PC-3 (cell line): ENCODE data around the gene KDM4F. TPM values are rescaled to one million over a fixed set of nuclear protein-coding genes. Genes with fewer than 3 reads are reported as not detected.
"Not testable (repeated sequence)": the region's sequence is repeated elsewhere in the genome, so short reads cannot be mapped to it uniquely, and the experiment has no call there.

ENCODE experiments used
- ATAC-seq: fragments of 200-7000 bp; cut with Tn5 transposase; 2 replicates; pipeline ENCODE4 v1.9.1; 2020; ENCODE audit warnings: mild to moderate bottlenecking, moderate library complexity
- BruUV-seq: library from RNA; stranded (reverse); fragments of 400-500 nt; replicated peaks from 2 replicates; lab custom pipeline; 2021; lab: Mats Ljungman, UMichigan
- CTCF ChIA-PET: fragments of 300-600 bp; sonication (Branson Sonifier 250); formaldehyde crosslinking; loops from one replicate; lab custom pipeline; 2022; ENCODE audit warnings: antibody characterized with exemption; lab: Charles Lee
- POLR2A ChIA-PET: fragments of 300-600 bp; sonication (Branson Sonifier 250); formaldehyde crosslinking; loops from one replicate; lab custom pipeline; 2022; ENCODE audit warnings: antibody characterized with exemption; ENCODE audit not compliant: unreplicated experiment; lab: Charles Lee
- DNase-seq: peaks from one replicate; pipeline ENCODE4 v3.0.0-alpha.2; 2015
- H2AFZ ChIP-seq: fragments of 300-600 bp; sonication (generic); 2 replicates; pipeline ENCODE4 v1.6.0; 2016; ENCODE audit warnings: antibody characterized with exemption, low read length
- H3F3A ChIP-seq: fragments of 300-600 bp; sonication (generic); one replicate; pipeline ENCODE4 v1.6.0; 2017; ENCODE audit warnings: antibody characterized with exemption, low read length, control low read depth, mild to moderate bottlenecking; ENCODE audit not compliant: unreplicated experiment
- H3K27ac ChIP-seq: fragments of 300-600 bp; sonication (generic); 2 replicates; pipeline ENCODE4 v1.5.1; 2016; ENCODE audit warnings: mild to moderate bottlenecking, low read length
- H3K27me3 ChIP-seq: fragments of 300-600 bp; sonication (generic); 2 replicates; pipeline ENCODE4 v1.6.1; 2016; ENCODE audit warnings: low read length, mixed read lengths
- H3K36me3 ChIP-seq: fragments of 300-600 bp; sonication (generic); 2 replicates; pipeline ENCODE4 v1.6.1; 2016; ENCODE audit warnings: low read depth, mixed run types, low read length, mixed read lengths
- H3K4me1 ChIP-seq: fragments of 300-600 bp; sonication (generic); 2 replicates; pipeline ENCODE4 v1.5.1; 2016; ENCODE audit warnings: low read length; ENCODE audit not compliant: insufficient read depth
- H3K4me2 ChIP-seq: fragments of 300-600 bp; sonication (generic); 2 replicates; pipeline ENCODE4 v1.6.0; 2016; ENCODE audit warnings: low read length
- H3K4me3 ChIP-seq: fragments of 300-600 bp; sonication (generic); 2 replicates; pipeline ENCODE4 v1.5.1; 2016; ENCODE audit warnings: mild to moderate bottlenecking, low read length, mixed read lengths
- H3K79me2 ChIP-seq: fragments of 300-600 bp; sonication (generic); 2 replicates; pipeline ENCODE4 v1.6.1; 2017; ENCODE audit warnings: low read length, mixed read lengths
- H3K9ac ChIP-seq: fragments of 300-600 bp; sonication (generic); 2 replicates; pipeline ENCODE4 v1.6.0; 2016; ENCODE audit warnings: mild to moderate bottlenecking, low read length
- H3K9me2 ChIP-seq: fragments of 300-600 bp; sonication (generic); replicated peaks from 2 replicates; pipeline ENCODE4 v1.6.1; 2016; ENCODE audit warnings: mixed run types, low read length, mixed read lengths
- H3K9me3 ChIP-seq: fragments of 300-600 bp; sonication (generic); 2 replicates; pipeline ENCODE4 v1.6.1; 2016; ENCODE audit warnings: low read length, mixed read lengths
- H4K20me1 ChIP-seq: fragments of 300-600 bp; sonication (generic); 2 replicates; pipeline ENCODE4 v1.6.1; 2016; ENCODE audit warnings: low read length, mixed read lengths
- EZH2 ChIP-seq: fragments of 300-600 bp; sonication (generic); IDR thresholded peaks from one replicate; pipeline ENCODE4 v1.6.1; 2017; ENCODE audit warnings: antibody characterized with exemption, mild to moderate bottlenecking, low read length; ENCODE audit not compliant: unreplicated experiment
- EZH2phosphoT487 ChIP-seq: fragments of 300-600 bp; sonication (generic); IDR thresholded peaks from 2 replicates; pipeline ENCODE4 v1.6.1; 2018; ENCODE audit warnings: mild to moderate bottlenecking, antibody characterized with exemption, low read length, borderline replicate concordance
- intact Hi-C: fragments of 100-400 bp; cut with micrococcal nuclease; formaldehyde crosslinking; loops from 2 replicates; pipeline ENCODE4 v1.9.0; 2023
- total RNA-seq: library from RNA; depleted of rRNA; stranded (reverse); fragments of >200 nt; gene quantifications from 2 replicates; pipeline ENCODE4 v1.2.3, GENCODE V29; 2014
- TF ChIP-seq, protein P1 (sequence below): fragments of 300-600 bp; sonication (generic); conservative IDR thresholded peaks from 2 replicates; pipeline ENCODE4 v1.5.1; 2017; ENCODE audit warnings: antibody characterized with exemption, low read depth, mild to moderate bottlenecking, low read length

Gene KDM4F
- total RNA-seq, 1 experiment from 2014 or later: not detected

DNA sequence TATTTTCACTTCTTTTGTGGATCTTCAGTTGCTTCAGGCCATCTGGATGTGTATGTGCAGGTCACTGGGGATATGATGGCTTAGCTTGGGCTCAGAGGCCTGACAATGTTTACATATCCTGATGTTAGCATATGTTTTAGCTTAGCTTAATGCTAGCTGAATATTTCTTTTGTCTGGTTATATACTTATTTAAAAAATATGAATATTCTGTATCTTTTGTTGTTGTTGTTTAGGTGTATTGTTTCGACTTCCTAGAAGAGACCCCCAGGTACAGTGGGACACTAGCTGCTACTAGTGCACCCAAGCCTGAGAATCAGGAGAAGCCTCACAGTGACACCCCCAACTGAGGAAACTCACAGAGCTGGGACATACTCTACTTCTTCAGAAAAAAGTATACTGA is 24.3 kb upstream of the KDM4F start, which contains the start of gene KDM4E:
Gene KDM4E (plus strand): TSS at position 301 of the 400 bp plus-strand sequence. CDS start 300 bp downstream, outside the sequence.
- H3K9ac ChIP-seq: no peak within 1 kb of the TSS
- no peaks in the 10 kb centered on the region for H3K9me3 ChIP-seq
- intact Hi-C loops: no loop called here
- H3K4me2 ChIP-seq: no peak within 1 kb of the TSS
- no peak for DNase-seq
- no peaks in the 10 kb centered on the region for H3K4me1 ChIP-seq
- no peak within 1 kb of the TSS for H3K27ac ChIP-seq
- no peak for ATAC-seq
- H3K4me3 ChIP-seq: no peak within 1 kb of the TSS
- no peak within 1 kb of the TSS for H2AFZ ChIP-seq
- no peaks in the 10 kb centered on the region for H3K79me2 ChIP-seq
- H3F3A ChIP-seq: no peaks in the 10 kb centered on the region
- TF ChIP-seq, protein P1, sequence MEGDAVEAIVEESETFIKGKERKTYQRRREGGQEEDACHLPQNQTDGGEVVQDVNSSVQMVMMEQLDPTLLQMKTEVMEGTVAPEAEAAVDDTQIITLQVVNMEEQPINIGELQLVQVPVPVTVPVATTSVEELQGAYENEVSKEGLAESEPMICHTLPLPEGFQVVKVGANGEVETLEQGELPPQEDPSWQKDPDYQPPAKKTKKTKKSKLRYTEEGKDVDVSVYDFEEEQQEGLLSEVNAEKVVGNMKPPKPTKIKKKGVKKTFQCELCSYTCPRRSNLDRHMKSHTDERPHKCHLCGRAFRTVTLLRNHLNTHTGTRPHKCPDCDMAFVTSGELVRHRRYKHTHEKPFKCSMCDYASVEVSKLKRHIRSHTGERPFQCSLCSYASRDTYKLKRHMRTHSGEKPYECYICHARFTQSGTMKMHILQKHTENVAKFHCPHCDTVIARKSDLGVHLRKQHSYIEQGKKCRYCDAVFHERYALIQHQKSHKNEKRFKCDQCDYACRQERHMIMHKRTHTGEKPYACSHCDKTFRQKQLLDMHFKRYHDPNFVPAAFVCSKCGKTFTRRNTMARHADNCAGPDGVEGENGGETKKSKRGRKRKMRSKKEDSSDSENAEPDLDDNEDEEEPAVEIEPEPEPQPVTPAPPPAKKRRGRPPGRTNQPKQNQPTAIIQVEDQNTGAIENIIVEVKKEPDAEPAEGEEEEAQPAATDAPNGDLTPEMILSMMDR: no peak
- no TSS peak for BruUV-seq
- no peaks in the 10 kb centered on the region for H3K9me2 ChIP-seq
- no peaks in the 10 kb centered on the region for H4K20me1 ChIP-seq
- POLR2A ChIA-PET: no interaction called here
- peaks cover 11% of the 10 kb centered on the region; the same call in 1 of the 2 replicates for H3K27me3 ChIP-seq
- CTCF ChIA-PET: no interaction called here
- H3K36me3 ChIP-seq: no peaks in the 10 kb centered on the region

DNA sequence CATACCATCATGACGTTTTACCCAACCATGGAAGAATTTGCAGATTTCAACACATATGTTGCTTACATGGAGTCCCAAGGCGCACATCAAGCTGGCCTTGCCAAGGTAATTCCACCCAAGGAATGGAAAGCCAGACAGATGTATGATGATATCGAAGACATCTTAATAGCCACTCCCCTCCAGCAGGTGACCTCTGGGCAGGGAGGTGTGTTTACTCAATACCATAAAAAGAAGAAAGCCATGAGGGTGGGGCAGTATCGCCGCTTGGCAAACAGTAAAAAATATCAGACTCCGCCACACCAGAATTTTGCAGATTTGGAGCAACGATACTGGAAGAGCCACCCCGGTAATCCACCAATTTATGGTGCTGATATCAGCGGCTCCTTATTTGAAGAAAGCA is 23.6 kb upstream of the KDM4F start:
- BruUV-seq, POLR2A ChIA-PET, H2AFZ ChIP-seq, DNase-seq, H3K4me2 ChIP-seq, H3K79me2 ChIP-seq, ATAC-seq, H3K9me2 ChIP-seq, H3K4me3 ChIP-seq, H3K4me1 ChIP-seq, H3K36me3 ChIP-seq, H4K20me1 ChIP-seq, H3F3A ChIP-seq, H3K9me3 ChIP-seq, CTCF ChIA-PET, intact Hi-C loops, H3K9ac ChIP-seq, H3K27ac ChIP-seq: not testable (repeated sequence)
- peaks cover 11% of the 10 kb centered on the region; the same call in 1 of the 2 replicates for H3K27me3 ChIP-seq

DNA sequence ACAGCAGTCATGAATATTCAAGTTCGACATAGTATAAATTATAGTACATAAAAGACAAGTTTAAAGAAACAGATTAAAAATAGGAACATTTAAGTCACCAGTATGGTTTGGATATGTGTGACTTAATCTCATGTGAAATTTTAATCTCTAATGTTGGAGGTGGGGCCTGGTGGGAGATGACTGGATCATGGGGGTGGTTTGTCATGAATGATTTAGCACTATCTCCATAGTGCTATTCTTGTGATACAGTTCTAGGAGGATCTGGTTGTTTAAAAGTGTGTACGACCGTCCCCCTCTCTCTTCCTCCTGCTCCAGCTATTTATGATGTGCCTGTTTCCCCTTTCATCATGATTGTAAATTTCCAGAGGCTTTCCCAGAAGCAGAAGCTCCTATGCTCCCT is 20.9 kb upstream of the KDM4F start:
- CTCF ChIA-PET: no interaction called here
- no peaks in the 10 kb centered on the region for H3K36me3 ChIP-seq
- H3K27ac ChIP-seq: no peak overlapping the region
- no TSS peak for BruUV-seq
- DNase-seq: no peak
- H3K27me3 ChIP-seq: peaks cover 11% of the 10 kb centered on the region
- no peak for TF ChIP-seq EZH2
- no peak for TF ChIP-seq EZH2phosphoT487
- TF ChIP-seq, protein P1: no peak
- no peaks in the 10 kb centered on the region for H3F3A ChIP-seq
- no peaks in the 10 kb centered on the region for H4K20me1 ChIP-seq
- no peaks in the 10 kb centered on the region for H3K9me3 ChIP-seq
- H3K9ac ChIP-seq: no peak overlapping the region
- no peaks in the 10 kb centered on the region for H3K9me2 ChIP-seq
- intact Hi-C loops: no loop called here
- no peak overlapping the region for H2AFZ ChIP-seq
- ATAC-seq: no peak
- H3K4me1 ChIP-seq: no peaks in the 10 kb centered on the region
- no peak overlapping the region for H3K4me2 ChIP-seq
- no peaks in the 10 kb centered on the region for H3K79me2 ChIP-seq
- H3K4me3 ChIP-seq: no peak overlapping the region
- POLR2A ChIA-PET: no interaction called here
